ENCODE measurements around the gene SEC14L1.

DNA sequence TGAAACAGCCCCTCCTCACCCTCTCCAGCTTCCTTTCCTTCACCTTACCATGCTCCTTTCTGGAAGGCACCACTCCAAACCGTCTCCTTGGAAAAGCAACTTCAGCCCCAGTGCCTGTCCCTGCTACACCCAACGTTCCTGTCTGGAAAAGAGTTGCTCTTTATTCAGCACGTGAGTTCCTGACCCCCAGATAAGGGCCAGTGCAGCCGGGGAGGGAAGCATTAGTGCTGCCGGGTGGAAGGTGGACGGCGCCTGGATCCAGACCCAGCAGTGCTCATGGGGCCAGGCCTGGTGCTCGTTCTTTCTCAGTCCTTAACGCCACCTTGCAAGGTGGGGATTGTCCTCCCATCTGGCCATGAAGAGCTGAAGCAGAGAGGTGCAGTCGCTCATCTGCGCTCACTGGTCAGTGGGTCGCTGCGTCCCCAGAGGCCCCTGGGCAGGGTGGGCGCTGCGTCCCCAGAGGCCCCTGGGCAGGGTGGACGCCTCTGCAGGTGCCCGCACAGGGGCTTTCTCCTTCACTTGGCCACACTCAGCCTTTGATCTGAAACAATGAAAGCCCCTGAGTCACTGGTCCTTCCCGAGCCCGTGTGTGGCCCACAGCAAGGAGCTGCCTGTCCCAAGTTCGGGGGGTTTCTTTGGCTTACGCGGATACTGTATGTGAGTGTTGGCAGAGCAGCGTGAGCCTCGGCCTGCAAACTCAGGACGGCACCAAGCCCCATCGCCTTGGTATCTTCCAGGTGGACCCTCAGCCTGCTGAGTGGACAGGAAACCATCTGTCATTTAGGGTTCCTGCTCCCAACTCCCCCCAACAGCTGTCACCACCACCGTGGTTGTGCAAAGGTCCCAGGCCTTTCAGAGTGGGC is 117.1 kb downstream of the SEC14L1 start:
- TF ChIP-seq, protein P1, sequence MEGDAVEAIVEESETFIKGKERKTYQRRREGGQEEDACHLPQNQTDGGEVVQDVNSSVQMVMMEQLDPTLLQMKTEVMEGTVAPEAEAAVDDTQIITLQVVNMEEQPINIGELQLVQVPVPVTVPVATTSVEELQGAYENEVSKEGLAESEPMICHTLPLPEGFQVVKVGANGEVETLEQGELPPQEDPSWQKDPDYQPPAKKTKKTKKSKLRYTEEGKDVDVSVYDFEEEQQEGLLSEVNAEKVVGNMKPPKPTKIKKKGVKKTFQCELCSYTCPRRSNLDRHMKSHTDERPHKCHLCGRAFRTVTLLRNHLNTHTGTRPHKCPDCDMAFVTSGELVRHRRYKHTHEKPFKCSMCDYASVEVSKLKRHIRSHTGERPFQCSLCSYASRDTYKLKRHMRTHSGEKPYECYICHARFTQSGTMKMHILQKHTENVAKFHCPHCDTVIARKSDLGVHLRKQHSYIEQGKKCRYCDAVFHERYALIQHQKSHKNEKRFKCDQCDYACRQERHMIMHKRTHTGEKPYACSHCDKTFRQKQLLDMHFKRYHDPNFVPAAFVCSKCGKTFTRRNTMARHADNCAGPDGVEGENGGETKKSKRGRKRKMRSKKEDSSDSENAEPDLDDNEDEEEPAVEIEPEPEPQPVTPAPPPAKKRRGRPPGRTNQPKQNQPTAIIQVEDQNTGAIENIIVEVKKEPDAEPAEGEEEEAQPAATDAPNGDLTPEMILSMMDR (IDR thresholded peaks at IDR 0.05) = no peak
- no peak for TF ChIP-seq EP300 (IDR thresholded peaks at IDR 0.05)
- no peak for TF ChIP-seq POLR2A (IDR thresholded peaks at IDR 0.05)
